Progenitor cell of endocrine pancreas (in vitro differentiated cells): ENCODE data around the gene MACROD1. TPM values are rescaled to one million over a fixed set of nuclear protein-coding genes. Genes with fewer than 3 reads are reported as not detected.
A peak's percentile ranks its signal among the peaks of the same experiment; 100 is the strongest.

ENCODE experiments used
- DNase-seq: peaks from one replicate; pipeline ENCODE4 v3.0.0; 2021; ENCODE audit warnings: low spot score; ENCODE audit not compliant: unreplicated experiment
- H3K27ac Mint-ChIP-seq: 2 replicates; pipeline ENCODE4 v1.8.0; 2021; ENCODE audit warnings: mild to moderate bottlenecking, moderate library complexity, mixed read lengths
- H3K27me3 Mint-ChIP-seq: 2 replicates; pipeline ENCODE4 v1.8.0; 2021; ENCODE audit warnings: mixed read lengths
- H3K36me3 Mint-ChIP-seq: 2 replicates; pipeline ENCODE4 v1.8.0; 2022; ENCODE audit warnings: mixed read lengths; ENCODE audit not compliant: insufficient read depth
- H3K4me1 Mint-ChIP-seq: 2 replicates; pipeline ENCODE4 v1.8.0; 2021; ENCODE audit warnings: low read depth, mixed read lengths
- H3K4me3 Mint-ChIP-seq: 2 replicates; pipeline ENCODE4 v1.8.0; 2021; ENCODE audit warnings: low read depth, mild to moderate bottlenecking, moderate library complexity, mixed read lengths
- H3K9me3 Mint-ChIP-seq: 2 replicates; pipeline ENCODE4 v1.8.0; 2021; ENCODE audit warnings: low read depth, mixed read lengths
- total RNA-seq: library from RNA; stranded (reverse); gene quantifications from 2 replicates; pipeline ENCODE4 v1.2.1, GENCODE V29; 2021
- TF ChIP-seq, protein P1 (sequence below): fragments of 200-600 bp; sonication (generic); IDR thresholded peaks from one replicate; pipeline ENCODE4 v1.5.0; 2021; ENCODE audit warnings: antibody characterized with exemption, mild to moderate bottlenecking; ENCODE audit not compliant: unreplicated experiment

MACROD1 gene
- total RNA-seq, 1 donor from 2014 or later, result 28.0 TPM

DNA sequence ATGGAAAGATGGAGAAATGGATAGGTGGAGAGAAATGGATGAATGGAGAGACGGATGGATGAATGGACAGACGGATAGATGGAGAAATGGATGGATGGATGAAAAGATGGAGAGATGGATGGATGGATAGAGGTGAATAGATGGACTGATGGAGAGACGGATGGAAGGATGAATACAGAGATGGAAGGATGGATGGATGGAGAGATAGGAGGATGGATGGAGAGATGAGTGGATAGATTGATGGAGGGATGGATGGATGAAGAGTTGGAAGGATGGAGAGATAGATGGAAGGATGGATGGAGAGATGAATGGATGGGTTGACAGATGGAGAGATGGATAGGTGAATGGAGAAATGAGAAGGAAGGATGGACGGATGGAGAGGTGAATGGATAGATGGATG, 66.5 kb downstream of the MACROD1 start:
- Mint-ChIP-seq H3K4me3 (no peak overlapping the region), H3K36me3 (no peaks in the 10 kb centered on the region), H3K9me3 (no peaks in the 10 kb centered on the region), H3K27ac (no peak overlapping the region), H3K4me1 (peaks cover 16% of the 10 kb centered on the region), H3K27me3 (peaks cover 46% of the 10 kb centered on the region)
- TF ChIP-seq, protein P1, sequence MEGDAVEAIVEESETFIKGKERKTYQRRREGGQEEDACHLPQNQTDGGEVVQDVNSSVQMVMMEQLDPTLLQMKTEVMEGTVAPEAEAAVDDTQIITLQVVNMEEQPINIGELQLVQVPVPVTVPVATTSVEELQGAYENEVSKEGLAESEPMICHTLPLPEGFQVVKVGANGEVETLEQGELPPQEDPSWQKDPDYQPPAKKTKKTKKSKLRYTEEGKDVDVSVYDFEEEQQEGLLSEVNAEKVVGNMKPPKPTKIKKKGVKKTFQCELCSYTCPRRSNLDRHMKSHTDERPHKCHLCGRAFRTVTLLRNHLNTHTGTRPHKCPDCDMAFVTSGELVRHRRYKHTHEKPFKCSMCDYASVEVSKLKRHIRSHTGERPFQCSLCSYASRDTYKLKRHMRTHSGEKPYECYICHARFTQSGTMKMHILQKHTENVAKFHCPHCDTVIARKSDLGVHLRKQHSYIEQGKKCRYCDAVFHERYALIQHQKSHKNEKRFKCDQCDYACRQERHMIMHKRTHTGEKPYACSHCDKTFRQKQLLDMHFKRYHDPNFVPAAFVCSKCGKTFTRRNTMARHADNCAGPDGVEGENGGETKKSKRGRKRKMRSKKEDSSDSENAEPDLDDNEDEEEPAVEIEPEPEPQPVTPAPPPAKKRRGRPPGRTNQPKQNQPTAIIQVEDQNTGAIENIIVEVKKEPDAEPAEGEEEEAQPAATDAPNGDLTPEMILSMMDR, result no peak
- DNase-seq, result no peak

DNA sequence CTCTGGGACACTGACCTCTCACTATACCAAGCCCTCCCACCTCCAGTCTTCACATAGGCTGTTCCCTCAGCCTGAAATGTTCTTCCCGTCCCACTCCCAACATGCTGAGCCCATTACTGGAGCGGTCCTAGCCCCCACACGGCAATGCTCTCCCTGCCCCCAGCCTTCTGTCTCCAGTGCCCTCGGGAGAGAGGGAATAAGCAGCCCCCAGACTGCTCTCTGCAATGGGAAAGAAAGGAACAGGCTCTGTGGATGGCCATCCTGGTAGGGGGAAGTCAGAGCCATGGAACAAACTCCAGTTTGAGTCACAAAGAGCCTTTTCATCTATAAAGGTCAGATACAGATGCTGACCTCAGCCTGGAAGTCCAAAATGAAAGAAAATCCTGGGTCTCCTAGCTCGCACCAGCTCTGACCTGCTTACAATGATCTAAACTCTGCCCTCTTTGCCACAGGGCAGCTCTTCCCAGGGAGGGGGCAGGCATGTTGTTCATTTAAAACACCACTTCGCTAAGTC, 67.5 kb downstream of the MACROD1 start:
- peaks cover 46% of the 10 kb centered on the region for H3K27me3 Mint-ChIP-seq
- peaks cover 15% of the 10 kb centered on the region for H3K4me1 Mint-ChIP-seq
- no peak overlapping the region for H3K4me3 Mint-ChIP-seq
- no peak for DNase-seq
- TF ChIP-seq, protein P1, result no peak
- no peaks in the 10 kb centered on the region for H3K36me3 Mint-ChIP-seq
- no peaks in the 10 kb centered on the region for H3K9me3 Mint-ChIP-seq
- H3K27ac Mint-ChIP-seq, result peak overlapping the region; percentile 82

DNA sequence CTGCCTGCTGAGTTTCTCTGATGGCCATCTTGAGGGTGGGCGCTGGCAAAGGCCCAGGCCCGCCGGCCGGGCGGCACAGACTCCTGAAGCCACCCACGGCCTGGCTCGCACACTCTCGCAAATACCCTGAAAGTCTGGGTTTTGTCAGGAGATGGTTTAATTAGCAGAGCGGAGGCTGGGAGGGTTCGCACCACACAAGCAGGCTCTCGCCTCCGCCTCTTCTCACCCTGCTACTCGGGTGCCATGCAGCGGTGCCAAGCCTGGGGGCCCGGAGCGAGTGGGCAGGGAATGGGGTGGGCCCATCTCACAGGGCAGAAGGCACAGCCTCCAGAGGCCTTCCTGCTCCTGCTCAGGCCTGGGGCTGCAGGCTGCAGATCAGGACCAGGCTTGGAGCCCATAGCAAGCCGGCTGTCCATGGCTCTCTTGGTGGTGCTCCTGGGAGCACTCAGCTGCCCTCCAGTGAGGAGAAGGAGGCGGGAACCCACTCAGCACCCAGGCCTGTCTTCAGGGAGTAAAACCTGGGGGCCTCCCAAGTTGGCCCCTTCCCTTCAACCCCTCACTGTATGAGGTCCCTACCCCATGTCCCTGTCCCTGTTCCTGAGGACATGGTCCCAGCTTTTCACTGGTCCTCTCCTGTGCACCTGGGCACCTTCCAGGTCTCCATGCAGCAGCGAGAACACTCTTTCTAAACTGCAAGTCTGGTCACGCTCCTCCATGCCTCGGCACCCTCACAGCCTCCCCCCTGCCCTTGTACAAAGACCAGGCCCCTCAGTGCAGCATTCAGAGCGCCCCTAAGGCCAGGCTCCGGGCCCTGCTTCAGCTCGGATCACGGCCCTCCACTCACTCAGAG, 68.2 kb downstream of the MACROD1 start:
- no peak for DNase-seq
- no peak overlapping the region for H3K4me3 Mint-ChIP-seq
- H3K36me3 Mint-ChIP-seq, result no peaks in the 10 kb centered on the region
- H3K27ac Mint-ChIP-seq, result no peak overlapping the region
- H3K4me1 Mint-ChIP-seq, result peaks cover 13% of the 10 kb centered on the region
- no peaks in the 10 kb centered on the region for H3K9me3 Mint-ChIP-seq
- TF ChIP-seq, protein P1, result no peak
- peaks cover 46% of the 10 kb centered on the region for H3K27me3 Mint-ChIP-seq

DNA sequence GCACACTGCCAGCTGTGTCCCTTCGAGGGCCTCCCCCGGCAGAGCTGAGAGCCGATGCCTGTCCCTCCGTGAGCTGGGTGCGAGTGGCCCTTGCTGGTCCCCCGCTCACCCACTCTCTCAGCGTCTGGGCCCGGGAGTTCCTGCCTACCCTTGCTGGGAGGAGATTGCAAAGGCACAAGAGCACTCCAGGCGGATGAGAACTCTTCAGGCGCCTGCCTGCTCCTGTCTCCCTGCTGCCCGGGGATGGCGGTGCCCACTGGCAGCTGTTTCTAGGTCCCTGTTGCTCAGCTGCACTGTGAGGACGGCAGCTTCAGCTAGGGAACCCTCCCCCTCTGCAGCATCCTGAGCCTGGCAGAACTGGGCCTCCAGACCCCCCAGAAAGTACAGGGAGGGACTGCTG, 69.1 kb downstream of the MACROD1 start:
- peaks cover 43% of the 10 kb centered on the region for H3K27me3 Mint-ChIP-seq
- H3K27ac Mint-ChIP-seq, result no peak overlapping the region
- H3K4me1 Mint-ChIP-seq, result peaks cover 13% of the 10 kb centered on the region
- no peak overlapping the region for H3K4me3 Mint-ChIP-seq
- DNase-seq, result no peak
- H3K9me3 Mint-ChIP-seq, result no peaks in the 10 kb centered on the region
- TF ChIP-seq, protein P1, result no peak
- no peaks in the 10 kb centered on the region for H3K36me3 Mint-ChIP-seq

GRCh38 chr11:64095949-64096348, 70.0 kb downstream of the MACROD1 start:
- TF ChIP-seq, protein P1, result no peak
- no peak overlapping the region for H3K27ac Mint-ChIP-seq
- H3K36me3 Mint-ChIP-seq, result no peaks in the 10 kb centered on the region
- DNase-seq, result no peak
- no peak overlapping the region for H3K4me3 Mint-ChIP-seq
- peaks cover 38% of the 10 kb centered on the region for H3K27me3 Mint-ChIP-seq
- no peaks in the 10 kb centered on the region for H3K9me3 Mint-ChIP-seq
- H3K4me1 Mint-ChIP-seq, result peaks cover 13% of the 10 kb centered on the region
